GM18868 (cell line): ENCODE data around the gene FBN2.

ENCODE experiments used
- ATAC-seq: cut with Tn5 transposase; IDR thresholded peaks from one replicate; pipeline ENCODE4 v1.9.1; 2021; ENCODE audit warnings: mild to moderate bottlenecking, moderate library complexity; ENCODE audit not compliant: unreplicated experiment

Gene FBN2

GRCh38 chr5:128216860-128217531 lies 321.0 kb downstream of the FBN2 start:
- no peak for ATAC-seq

DNA sequence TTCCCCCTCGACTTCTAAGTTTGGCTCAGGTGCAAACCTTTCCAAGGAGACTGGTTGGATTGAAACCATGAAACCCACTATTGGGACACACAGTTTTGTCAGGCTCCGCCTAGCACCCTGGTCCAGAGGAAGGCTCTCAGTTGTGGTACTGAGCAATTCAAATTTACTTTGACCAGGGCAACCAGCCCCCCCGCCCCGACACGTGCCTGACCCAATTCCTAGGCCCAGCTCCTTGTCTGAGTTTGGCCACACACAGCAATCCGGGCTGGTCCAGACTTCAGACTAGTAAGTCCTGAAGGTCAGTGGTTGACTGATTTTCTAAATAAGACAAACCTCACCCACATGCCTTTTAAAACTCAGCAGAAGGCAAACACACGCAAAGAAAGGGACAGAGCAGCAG lies 321.8 kb downstream of the FBN2 start:
- no peak for ATAC-seq

- no peak for ATAC-seq
Observed at GRCh38 chr5:128213833-128214232, 324.2 kb downstream of the FBN2 start.

DNA sequence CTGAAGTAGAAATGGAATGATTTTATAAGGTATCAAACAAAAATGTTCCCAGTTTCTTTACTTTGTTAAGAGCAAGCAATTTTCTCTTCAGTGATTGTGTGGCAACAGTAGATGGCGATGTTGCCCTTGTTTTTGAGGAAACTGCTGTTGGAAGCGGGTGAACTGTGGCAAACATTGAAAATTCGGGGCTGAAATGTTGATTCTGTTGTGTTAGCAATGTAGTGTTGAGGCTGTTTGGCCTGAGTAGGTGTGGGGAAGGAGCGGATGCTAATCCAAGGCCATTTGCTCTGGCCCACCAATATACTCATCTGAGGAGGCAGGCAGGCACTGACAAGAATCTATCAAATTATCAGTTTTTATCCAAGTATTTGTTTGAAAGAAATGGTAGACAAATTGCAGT lies 324.7 kb downstream of the FBN2 start:
- ATAC-seq, result peak; percentile 74

GRCh38 chr5:128212191-128212806 lies 325.7 kb downstream of the FBN2 start:
- no peak for ATAC-seq

DNA sequence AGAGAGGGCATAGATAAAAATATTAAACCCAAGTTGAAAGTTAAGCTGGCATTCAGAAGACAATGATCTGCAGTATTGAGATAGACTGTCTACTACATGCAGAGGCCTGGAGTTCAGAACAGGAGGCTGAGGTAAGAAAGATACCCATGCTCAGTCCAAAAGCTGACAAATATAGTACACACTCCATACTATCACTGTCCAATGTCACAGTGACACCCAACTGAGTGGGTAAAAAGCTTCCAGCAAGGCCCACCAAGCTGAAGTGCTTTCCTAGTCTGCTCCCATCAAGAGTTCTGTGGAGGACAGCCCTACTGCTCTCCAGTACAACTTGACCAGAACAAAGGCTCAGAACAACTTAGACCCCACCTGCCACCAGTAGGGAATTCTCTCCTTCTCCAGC lies 329.6 kb downstream of the FBN2 start:
- no peak for ATAC-seq
